H9 (cell line): ENCODE results near the gene CAV2. TPM values are rescaled to one million over a fixed set of nuclear protein-coding genes. Genes with fewer than 3 reads are reported as not detected.

Experiments used
- DNase-seq: peaks from one replicate; pipeline ENCODE4 v3.0.0-alpha.2; 2017
- H2AFZ ChIP-seq: one replicate; pipeline ENCODE4 v1.6.1; 2013; ENCODE audit warnings: mild to moderate bottlenecking, low read length, control low read depth, moderate library complexity
- H2AK5ac ChIP-seq: 2 replicates; pipeline ENCODE4 v1.6.1; 2013; ENCODE audit warnings: low read length, control low read depth, mixed read lengths; ENCODE audit not compliant: insufficient read length
- H2BK120ac ChIP-seq: one replicate; pipeline ENCODE4 v1.6.1; 2013; ENCODE audit warnings: low read depth, mild to moderate bottlenecking, low read length, control low read depth, inconsistent platforms; ENCODE audit not compliant: poor library complexity, severe bottlenecking
- H2BK12ac ChIP-seq: 2 replicates; pipeline ENCODE4 v1.6.1; 2013; ENCODE audit warnings: low read length, control low read depth, mixed read lengths, low read depth; ENCODE audit not compliant: insufficient read length
- H2BK15ac ChIP-seq: 2 replicates; pipeline ENCODE4 v1.6.1; 2013; ENCODE audit warnings: low read depth, low read length, control low read depth
- H2BK20ac ChIP-seq: one replicate; pipeline ENCODE4 v1.6.1; 2013; ENCODE audit warnings: low read depth, mild to moderate bottlenecking, low read length, control low read depth, inconsistent platforms; ENCODE audit not compliant: poor library complexity, severe bottlenecking
- H2BK5ac ChIP-seq: 2 replicates; pipeline ENCODE4 v1.6.1; 2013; ENCODE audit warnings: low read length, control low read depth, mixed read lengths; ENCODE audit not compliant: insufficient read length
- H3K14ac ChIP-seq: 2 replicates; pipeline ENCODE4 v1.6.1; 2013; ENCODE audit warnings: low read length, control low read depth; ENCODE audit not compliant: insufficient read depth
- H3K18ac ChIP-seq: 2 replicates; pipeline ENCODE4 v1.6.1; 2013; ENCODE audit warnings: low read depth, mild to moderate bottlenecking, mixed read lengths, low read length, control low read depth; ENCODE audit not compliant: insufficient read length
- H3K23ac ChIP-seq: 2 replicates; pipeline ENCODE4 v1.6.1; 2013; ENCODE audit warnings: low read length, control low read depth, mixed read lengths, low read depth; ENCODE audit not compliant: insufficient read length
- H3K23me2 ChIP-seq: 2 replicates; pipeline ENCODE4 v1.6.1; 2013; ENCODE audit warnings: low read depth, mild to moderate bottlenecking, mixed read lengths, low read length, control low read depth; ENCODE audit not compliant: insufficient read length, poor library complexity, severe bottlenecking
- H3K27ac ChIP-seq: 2 replicates; pipeline ENCODE4 v1.5.1; 2013; ENCODE audit warnings: low read length, control low read depth, mixed read lengths, low read depth; ENCODE audit not compliant: insufficient read length
- H3K27me3 ChIP-seq: 2 replicates; pipeline ENCODE4 v1.6.1; 2013; ENCODE audit warnings: low read length, control low read depth, inconsistent platforms; ENCODE audit not compliant: insufficient read depth
- H3K4ac ChIP-seq: 2 replicates; pipeline ENCODE4 v1.6.1; 2013; ENCODE audit warnings: low read depth, mild to moderate bottlenecking, control low read depth, inconsistent platforms, low read length, moderate library complexity
- H3K4me1 ChIP-seq: 2 replicates; pipeline ENCODE4 v1.6.1; 2013; ENCODE audit warnings: low read length, control low read depth, inconsistent platforms; ENCODE audit not compliant: insufficient read depth
- H3K4me2 ChIP-seq: 2 replicates; pipeline ENCODE4 v1.6.1; 2013; ENCODE audit warnings: low read length, control low read depth, mixed read lengths; ENCODE audit not compliant: insufficient read length, insufficient read depth
- H3K56ac ChIP-seq: 2 replicates; pipeline ENCODE4 v1.6.1; 2013; ENCODE audit warnings: low read depth, mild to moderate bottlenecking, mixed read lengths, low read length, control low read depth; ENCODE audit not compliant: insufficient read length
- H3K79me1 ChIP-seq: 2 replicates; pipeline ENCODE4 v1.6.1; 2013; ENCODE audit warnings: low read depth, mild to moderate bottlenecking, moderate library complexity, low read length, control low read depth, inconsistent platforms; ENCODE audit not compliant: insufficient read depth, poor library complexity, severe bottlenecking
- H3K79me2 ChIP-seq: 2 replicates; pipeline ENCODE4 v1.6.1; 2013; ENCODE audit warnings: low read length, control low read depth, inconsistent platforms; ENCODE audit not compliant: insufficient read depth
- H3K9ac ChIP-seq: 2 replicates; pipeline ENCODE4 v1.6.1; 2013; ENCODE audit warnings: low read length, control low read depth, mixed read lengths; ENCODE audit not compliant: insufficient read length; ENCODE audit errors: extremely low read depth
- H3K9me3 ChIP-seq: one replicate; pipeline ENCODE4 v1.6.1; 2013; ENCODE audit warnings: low read depth, low read length, inconsistent platforms; ENCODE audit not compliant: control insufficient read depth
- H3T11ph ChIP-seq: one replicate; pipeline ENCODE4 v1.6.1; 2013; ENCODE audit warnings: mild to moderate bottlenecking, low read length, control low read depth, inconsistent platforms
- H4K20me1 ChIP-seq: one replicate; pipeline ENCODE4 v1.6.1; 2013; ENCODE audit not compliant: control insufficient read depth, insufficient read length, insufficient read depth
- H4K5ac ChIP-seq: 2 replicates; pipeline ENCODE4 v1.6.1; 2013; ENCODE audit warnings: low read depth, mild to moderate bottlenecking, mixed read lengths, low read length, control low read depth; ENCODE audit not compliant: insufficient read length
- H4K8ac ChIP-seq: replicated peaks from 2 replicates; pipeline ENCODE4 v1.6.1; 2013; ENCODE audit warnings: low read length, control low read depth, mixed read lengths, low read depth; ENCODE audit not compliant: insufficient read length
- H4K91ac ChIP-seq: 2 replicates; pipeline ENCODE4 v1.6.1; 2013; ENCODE audit warnings: low read depth, mild to moderate bottlenecking, moderate library complexity, mixed read lengths, low read length, control low read depth; ENCODE audit not compliant: insufficient read length
- H3K27ac Mint-ChIP-seq, 3 experiments: 2 replicates in 2 of 3; 3 replicates in 1 of 3; pipeline ENCODE4 v1.8.0; 2020 to 2021; ENCODE audit warnings: mixed read lengths in 3 of 3, mild to moderate bottlenecking in 1 of 3, moderate library complexity in 1 of 3
- H3K27me3 Mint-ChIP-seq: 2 replicates; pipeline ENCODE4 v1.8.0; 2021; ENCODE audit warnings: low read depth, mild to moderate bottlenecking, moderate library complexity, mixed read lengths
- H3K36me3 Mint-ChIP-seq, 3 experiments: 2 replicates in 2 of 3; 3 replicates in 1 of 3; pipeline ENCODE4 v1.8.0; 2020 to 2021; ENCODE audit warnings: low read depth in 3 of 3, mixed read lengths in 3 of 3; ENCODE audit not compliant: insufficient read depth in 1 of 3
- H3K4me1 Mint-ChIP-seq, 2 experiments: 2 replicates each; pipeline ENCODE4 v1.8.0; 2020; ENCODE audit warnings: mixed read lengths in 2 of 2
- H3K4me3 Mint-ChIP-seq, 2 experiments: 2 replicates in 1 of 2; 3 replicates in 1 of 2; pipeline ENCODE4 v1.8.0; 2020 to 2021; ENCODE audit warnings: mild to moderate bottlenecking in 2 of 2, mixed read lengths in 2 of 2, moderate library complexity in 1 of 2
- H3K9me3 Mint-ChIP-seq, 2 experiments: 2 replicates in 1 of 2; 3 replicates in 1 of 2; pipeline ENCODE4 v1.8.0; 2020; ENCODE audit warnings: mild to moderate bottlenecking in 2 of 2, mixed read lengths in 2 of 2, moderate library complexity in 1 of 2
- CTCF ChIP-seq: fragments of 200-600 bp; sonication (generic); conservative IDR thresholded peaks from 3 replicates; pipeline ENCODE4 v1.8.0; 2021; ENCODE audit warnings: antibody characterized with exemption, mild to moderate bottlenecking
- WGBS: extraction: QIAGEN DNeasy Blood & Tissue Kit; methylation state at CpG from one replicate; pipeline ENCODE4 v1.1.7; 2013; ENCODE audit warnings: missing lambda C conversion rate, low lambda C conversion rate, mixed read lengths; ENCODE audit not compliant: insufficient read length; ENCODE audit errors: extremely low coverage; 5-methylcytosine and 5-hydroxymethylcytosine counted together
- total RNA-seq: library from RNA; stranded (reverse); gene quantifications from 2 replicates; pipeline ENCODE4 v1.2.1, GENCODE V29; 2021

The CAV2 gene
- total RNA-seq, 1 experiment from 2014 or later, result 3.7 TPM

- Histone ChIP-seq H2BK12ac (no peak overlapping the region), H3K79me1 (no peaks in the 10 kb centered on the region), H3K79me2 (no peaks in the 10 kb centered on the region), H2BK15ac (no peak overlapping the region), H2AFZ (no peak overlapping the region), H4K20me1 (no peaks in the 10 kb centered on the region), H3K23ac (no peak overlapping the region), H2BK20ac (no peak overlapping the region), H3K27ac (no peak overlapping the region), H4K8ac (no peak overlapping the region), H3K23me2 (peaks cover 13% of the 10 kb centered on the region), H2BK5ac (no peak overlapping the region), H2AK5ac (no peak overlapping the region), H4K91ac (no peak overlapping the region), H3K9ac (no peak overlapping the region), H3K56ac (no peak overlapping the region), H2BK120ac (no peak overlapping the region), H3K9me3 (no peaks in the 10 kb centered on the region), H3K18ac (no peak overlapping the region), H3K27me3 (no peaks in the 10 kb centered on the region), H3K4ac (no peak overlapping the region), H3K4me2 (no peak overlapping the region), H3K14ac (no peak overlapping the region), H3T11ph (no peak overlapping the region), H3K4me1 (no peaks in the 10 kb centered on the region; the same call in 1 of the 2 replicates), H4K5ac (no peak overlapping the region)
- WGBS, result no CpG with 5 or more reads among the region's 3 CpGs
- H3K9me3 Mint-ChIP-seq, result no peaks in the 10 kb centered on the region
- H3K4me3 Mint-ChIP-seq, result no peak overlapping the region
- peaks cover 17% of the 10 kb centered on the region for H3K27me3 Mint-ChIP-seq
- H3K36me3 Mint-ChIP-seq, result no peaks in the 10 kb centered on the region
- H3K27ac Mint-ChIP-seq, result no peak overlapping the region
- TF ChIP-seq CTCF, result no peak
- no peak for DNase-seq
- peaks cover 18 to 24% of the 10 kb centered on the region in 2 experiments for H3K4me1 Mint-ChIP-seq
These were observed 30.7 kb downstream of the CAV2 start for GRCh38 chr7:116530107-116530820.
